Smooth muscle cell (in vitro differentiated cells): ENCODE measurements around the gene OSBPL2. TPM values are rescaled to one million over a fixed set of nuclear protein-coding genes. Genes with fewer than 3 reads are reported as not detected.

ENCODE experiments used
- DNase-seq: peaks from one replicate; lab custom pipeline; 2025; ENCODE audit not compliant: unreplicated experiment; lab: John Stamatoyannopoulos, UW
- H2AFZ ChIP-seq: fragments of 200-600 bp; sonication (generic); 2 replicates; pipeline ENCODE4 v1.6.0; 2016; ENCODE audit warnings: antibody characterized with exemption, low read depth, mild to moderate bottlenecking
- H3F3A ChIP-seq: fragments of 200-600 bp; sonication (generic); 2 replicates; pipeline ENCODE4 v1.6.0; 2017; ENCODE audit warnings: antibody characterized with exemption, low read depth
- H3K27ac ChIP-seq: fragments of 200-600 bp; sonication (generic); 2 replicates; pipeline ENCODE4 v1.5.1; 2016; ENCODE audit warnings: low read depth, mild to moderate bottlenecking
- H3K27me3 ChIP-seq: fragments of 200-600 bp; sonication (generic); 2 replicates; pipeline ENCODE4 v1.6.1; 2016; ENCODE audit warnings: low read depth, mild to moderate bottlenecking
- H3K36me3 ChIP-seq: fragments of 200-600 bp; sonication (generic); 2 replicates; pipeline ENCODE4 v1.5.1; 2016; ENCODE audit warnings: low read depth
- H3K4me1 ChIP-seq: fragments of 200-600 bp; sonication (generic); 2 replicates; pipeline ENCODE4 v1.5.1; 2016; ENCODE audit warnings: low read depth
- H3K4me2 ChIP-seq: fragments of 200-600 bp; sonication (generic); 2 replicates; pipeline ENCODE4 v1.6.0; 2016; ENCODE audit warnings: mild to moderate bottlenecking
- H3K4me3 ChIP-seq: fragments of 200-600 bp; sonication (generic); 2 replicates; pipeline ENCODE4 v1.5.1; 2016; ENCODE audit warnings: mild to moderate bottlenecking
- H3K79me2 ChIP-seq: fragments of 200-600 bp; sonication (generic); 2 replicates; pipeline ENCODE4 v1.6.0; 2016; ENCODE audit warnings: low read depth, mild to moderate bottlenecking
- H3K9ac ChIP-seq: fragments of 200-600 bp; sonication (generic); 2 replicates; pipeline ENCODE4 v1.6.0; 2016; ENCODE audit warnings: low read depth
- H3K9me3 ChIP-seq: fragments of 200-600 bp; sonication (generic); replicated peaks from 2 replicates; pipeline ENCODE4 v1.5.1; 2016; ENCODE audit warnings: low read depth
- H4K20me1 ChIP-seq: fragments of 200-600 bp; sonication (generic); 2 replicates; pipeline ENCODE4 v1.6.0; 2016; ENCODE audit warnings: low read depth
- WGBS: methylation state at CpG from one replicate; pipeline ENCODE4 v1.1.7; 2016; ENCODE audit warnings: low lambda C conversion rate; 5-methylcytosine and 5-hydroxymethylcytosine counted together
- polyA plus RNA-seq: library from polyadenylated mRNA; unstranded; fragments of >200 nt; fragmentation: Nextera tagmentation; extraction: Ambion mirVana; gene quantifications from 2 replicates; pipeline ENCODE4 v1.2.1, GENCODE V29; 2016
- total RNA-seq: library from RNA; depleted of rRNA; stranded (reverse); fragments of >200 nt; gene quantifications from 2 replicates; pipeline ENCODE4 v1.2.3, GENCODE V29; 2014
- TF ChIP-seq, protein P1 (sequence below): fragments of 200-600 bp; sonication (generic); IDR thresholded peaks from 2 replicates; pipeline ENCODE4 v1.5.1; 2017; ENCODE audit warnings: borderline replicate concordance, mild to moderate bottlenecking, antibody characterized with exemption; ENCODE audit not compliant: insufficient read depth, poor library complexity, severe bottlenecking

OSBPL2 gene
- total and polyA plus RNA-seq, 2 experiments from 2014 or later: 34.3 to 37.0 TPM

DNA sequence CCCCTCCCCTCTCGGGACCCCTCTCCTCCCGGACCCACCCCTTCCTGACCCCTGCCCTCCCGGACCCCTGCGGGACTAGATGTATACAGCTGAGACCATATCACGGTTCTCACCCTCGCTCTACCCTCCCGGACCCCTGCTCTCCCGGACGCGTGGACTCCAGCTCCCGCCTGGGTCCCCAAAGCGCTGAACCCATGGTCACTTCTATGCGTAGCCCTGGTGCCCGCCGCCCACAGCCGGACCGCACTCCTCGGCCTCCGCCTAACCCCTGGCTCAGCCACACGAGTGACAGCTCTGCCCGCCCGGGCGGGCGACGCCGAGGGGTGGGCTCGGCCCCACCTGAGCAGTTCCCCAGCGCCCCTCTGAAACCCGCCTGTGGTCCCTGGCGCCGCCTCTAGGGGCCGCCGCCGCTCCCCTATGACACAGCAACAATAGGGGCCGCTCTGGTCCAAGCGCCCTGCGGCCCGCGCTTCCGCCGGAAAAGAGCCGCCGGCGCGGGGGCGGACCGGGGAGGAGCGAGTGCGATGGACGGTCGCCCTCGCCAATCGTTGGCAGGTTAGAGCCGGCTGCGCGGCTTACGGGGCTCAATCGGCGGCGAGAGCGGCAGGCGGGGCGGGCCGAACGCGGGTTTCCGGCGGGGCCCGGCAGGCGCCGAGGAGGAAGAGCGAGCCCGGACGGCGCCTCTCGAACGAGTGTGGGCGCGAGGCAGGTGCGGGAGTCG, 64.2 kb downstream of the OSBPL2 start, which contains the start of gene ADRM1:
Gene ADRM1 (plus strand): TSS at position 657 of the 721 bp plus-strand sequence. CDS start 572 bp downstream, outside the sequence.
- Histone ChIP-seq H3K27me3 (no peaks in the 10 kb centered on the region), H3K4me2 (peak within 1 kb of the TSS; percentile 100), H3K79me2 (peaks cover 38% of the 10 kb centered on the region), H3K36me3 (no peaks in the 10 kb centered on the region), H2AFZ (no peak within 1 kb of the TSS), H3K4me3 (peak within 1 kb of the TSS; percentile 88), H3K27ac (peak within 1 kb of the TSS; percentile 89), H3K9ac (peak within 1 kb of the TSS; percentile 91), H3K4me1 (peaks cover 14% of the 10 kb centered on the region), H3K9me3 (no peaks in the 10 kb centered on the region), H4K20me1 (peaks cover 43% of the 10 kb centered on the region), H3F3A (peaks cover 11% of the 10 kb centered on the region)
- DNase-seq: peak; percentile 90
- TF ChIP-seq, protein P1, sequence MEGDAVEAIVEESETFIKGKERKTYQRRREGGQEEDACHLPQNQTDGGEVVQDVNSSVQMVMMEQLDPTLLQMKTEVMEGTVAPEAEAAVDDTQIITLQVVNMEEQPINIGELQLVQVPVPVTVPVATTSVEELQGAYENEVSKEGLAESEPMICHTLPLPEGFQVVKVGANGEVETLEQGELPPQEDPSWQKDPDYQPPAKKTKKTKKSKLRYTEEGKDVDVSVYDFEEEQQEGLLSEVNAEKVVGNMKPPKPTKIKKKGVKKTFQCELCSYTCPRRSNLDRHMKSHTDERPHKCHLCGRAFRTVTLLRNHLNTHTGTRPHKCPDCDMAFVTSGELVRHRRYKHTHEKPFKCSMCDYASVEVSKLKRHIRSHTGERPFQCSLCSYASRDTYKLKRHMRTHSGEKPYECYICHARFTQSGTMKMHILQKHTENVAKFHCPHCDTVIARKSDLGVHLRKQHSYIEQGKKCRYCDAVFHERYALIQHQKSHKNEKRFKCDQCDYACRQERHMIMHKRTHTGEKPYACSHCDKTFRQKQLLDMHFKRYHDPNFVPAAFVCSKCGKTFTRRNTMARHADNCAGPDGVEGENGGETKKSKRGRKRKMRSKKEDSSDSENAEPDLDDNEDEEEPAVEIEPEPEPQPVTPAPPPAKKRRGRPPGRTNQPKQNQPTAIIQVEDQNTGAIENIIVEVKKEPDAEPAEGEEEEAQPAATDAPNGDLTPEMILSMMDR: peak; percentile 75
- WGBS: 1% methylated on average over 48 of the region's 81 CpGs

DNA sequence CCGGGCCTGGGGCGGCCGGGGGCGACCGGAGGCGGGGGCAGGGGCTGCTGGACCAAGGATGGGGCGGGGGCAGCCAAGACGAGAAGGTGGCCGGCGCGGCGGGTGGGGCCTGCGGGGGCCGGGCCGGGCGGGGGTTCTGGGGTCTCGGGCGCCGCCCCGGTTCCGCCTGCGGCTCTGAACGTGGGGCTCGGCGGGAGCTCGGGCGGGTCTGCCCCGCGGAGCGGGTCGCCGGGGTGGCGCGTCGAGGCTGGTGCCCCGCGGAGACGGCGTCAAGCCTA, 64.7 kb downstream of the OSBPL2 start:
- no peaks in the 10 kb centered on the region for H3K9me3 ChIP-seq
- H3F3A ChIP-seq: peaks cover 11% of the 10 kb centered on the region
- peak overlapping the region; percentile 69 for H3K27ac ChIP-seq
- H2AFZ ChIP-seq: no peak overlapping the region
- H3K27me3 ChIP-seq: no peaks in the 10 kb centered on the region
- TF ChIP-seq, protein P1: no peak
- H3K4me3 ChIP-seq: peak overlapping the region; percentile 88
- H3K9ac ChIP-seq: peak overlapping the region; percentile 88
- H3K4me1 ChIP-seq: peaks cover 14% of the 10 kb centered on the region
- no peaks in the 10 kb centered on the region for H3K36me3 ChIP-seq
- no peak for DNase-seq
- peaks cover 44% of the 10 kb centered on the region for H4K20me1 ChIP-seq
- WGBS: under 1% methylated on average over 17 of the region's 39 CpGs
- peak overlapping the region; percentile 100 for H3K4me2 ChIP-seq
- peaks cover 38% of the 10 kb centered on the region for H3K79me2 ChIP-seq

DNA sequence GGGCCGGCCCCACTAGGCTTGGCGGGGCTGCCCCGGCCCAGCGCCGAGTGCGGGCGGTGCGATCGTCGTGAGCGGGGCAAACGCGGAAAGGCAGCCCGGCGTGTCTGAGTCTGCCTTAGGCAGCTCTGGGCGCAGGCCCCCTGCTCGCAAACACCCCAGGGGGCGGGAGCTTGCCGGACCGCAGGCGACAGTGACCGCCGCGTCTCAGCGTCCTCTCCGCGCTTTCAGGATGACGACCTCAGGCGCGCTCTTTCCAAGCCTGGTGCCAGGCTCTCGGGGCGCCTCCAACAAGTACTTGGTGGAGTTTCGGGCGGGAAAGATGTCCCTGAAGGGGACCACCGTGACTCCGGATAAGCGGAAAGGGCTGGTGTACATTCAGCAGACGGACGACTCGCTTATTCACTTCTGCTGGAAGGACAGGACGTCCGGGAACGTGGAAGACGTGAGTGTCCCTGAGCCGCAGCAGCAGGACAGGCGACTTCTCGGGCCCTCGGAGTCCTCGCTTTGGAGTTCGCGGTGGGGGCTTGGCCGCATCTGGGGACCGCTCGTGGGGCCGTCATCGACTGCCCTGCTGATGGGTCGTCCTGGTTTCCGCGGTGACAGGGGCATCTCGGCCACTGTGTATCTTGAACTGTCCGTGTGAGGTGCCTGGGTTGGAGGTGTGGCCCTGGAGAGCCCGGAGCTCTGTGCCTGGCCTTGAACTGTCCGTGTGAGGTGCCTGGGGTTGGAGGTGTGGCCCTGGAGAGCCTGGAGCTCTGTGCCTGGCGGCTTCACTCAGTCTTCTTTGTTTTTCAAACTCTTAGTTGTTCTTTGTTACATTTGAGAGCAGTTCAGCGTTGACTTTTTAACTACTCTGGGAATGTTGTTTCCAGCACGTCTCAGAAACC, 65.3 kb downstream of the OSBPL2 start:
- H3K36me3 ChIP-seq: no peaks in the 10 kb centered on the region
- no peak for DNase-seq

More for the DNA sequence above, 65.3 kb downstream of the OSBPL2 start:
- H3K27ac ChIP-seq: peak overlapping the region; percentile 69
- peaks cover 11% of the 10 kb centered on the region for H3F3A ChIP-seq
- H3K4me1 ChIP-seq: peaks cover 14% of the 10 kb centered on the region
- no peaks in the 10 kb centered on the region for H3K9me3 ChIP-seq
- H4K20me1 ChIP-seq: peaks cover 44% of the 10 kb centered on the region
- H3K9ac ChIP-seq: peak overlapping the region; percentile 88
- H3K4me2 ChIP-seq: peak overlapping the region; percentile 100
- H2AFZ ChIP-seq: no peak overlapping the region
- peaks cover 38% of the 10 kb centered on the region for H3K79me2 ChIP-seq
- TF ChIP-seq, protein P1: no peak
- H3K27me3 ChIP-seq: no peaks in the 10 kb centered on the region
- peak overlapping the region; percentile 88 for H3K4me3 ChIP-seq
- 6% methylated on average over 55 of the region's 66 CpGs for WGBS
